DND-41 (cell line): ENCODE measurements around the gene CAMK2A.

Experiments used
- ATAC-seq: fragments of 200-7000 bp; cut with Tn5 transposase; 3 replicates; pipeline ENCODE4 v1.9.1; 2021; ENCODE audit warnings: low read depth; ENCODE audit not compliant: insufficient read depth
- DNase-seq: peaks from one replicate; pipeline ENCODE4 v3.0.0-alpha.2; 2020
- H2AFZ ChIP-seq: 2 replicates; pipeline ENCODE4 v1.6.0; 2012; ENCODE audit warnings: low read depth, low read length
- H3K27ac ChIP-seq: 2 replicates; pipeline ENCODE4 v1.5.1; 2012; ENCODE audit warnings: low read length, inconsistent platforms
- H3K27me3 ChIP-seq: fragments of 200-600 bp; sonication (generic); 2 replicates; pipeline ENCODE4 v1.6.0; 2012; ENCODE audit warnings: low read length, mild to moderate bottlenecking, inconsistent platforms; ENCODE audit not compliant: insufficient read depth, poor library complexity
- H3K36me3 ChIP-seq: 2 replicates; pipeline ENCODE4 v1.5.1; 2012; ENCODE audit warnings: low read length, inconsistent platforms; ENCODE audit not compliant: insufficient read depth
- H3K4me1 ChIP-seq: 2 replicates; pipeline ENCODE4 v1.5.1; 2012; ENCODE audit warnings: mild to moderate bottlenecking, low read length; ENCODE audit not compliant: insufficient read depth
- H3K4me2 ChIP-seq: 2 replicates; pipeline ENCODE4 v1.6.0; 2012; ENCODE audit warnings: mild to moderate bottlenecking, moderate library complexity, low read length, inconsistent platforms; ENCODE audit not compliant: insufficient read depth
- H3K4me3 ChIP-seq, 2 experiments: fragments of 200-600 bp in 1 of 2; shearing (Covaris generic) in 1 of 2; 2 replicates each; pipeline ENCODE4 v1.5.1; 2012 to 2016; ENCODE audit warnings: inconsistent platforms in 2 of 2, low read length in 2 of 2, mild to moderate bottlenecking in 2 of 2, low read depth in 1 of 2, moderate library complexity in 1 of 2
- H3K79me2 ChIP-seq: 2 replicates; pipeline ENCODE4 v1.6.0; 2012; ENCODE audit warnings: low read length, inconsistent platforms; ENCODE audit not compliant: insufficient read depth
- H3K9ac ChIP-seq: 2 replicates; pipeline ENCODE4 v1.6.0; 2012; ENCODE audit warnings: low read depth, mild to moderate bottlenecking, inconsistent platforms, low read length, moderate library complexity
- H3K9me3 ChIP-seq: 2 replicates; pipeline ENCODE4 v1.5.1; 2012; ENCODE audit warnings: low read length, moderate library complexity, mild to moderate bottlenecking, inconsistent platforms; ENCODE audit not compliant: insufficient read depth, severe bottlenecking
- H4K20me1 ChIP-seq: 2 replicates; pipeline ENCODE4 v1.6.0; 2012; ENCODE audit warnings: low read length; ENCODE audit not compliant: insufficient read depth
- EZH2 ChIP-seq: IDR thresholded peaks from 3 replicates; pipeline ENCODE4 v1.6.1; 2012; ENCODE audit warnings: borderline replicate concordance, low read depth, mild to moderate bottlenecking, moderate library complexity, low read length, inconsistent platforms; ENCODE audit not compliant: severe bottlenecking
- TF ChIP-seq, protein P1 (sequence below): IDR thresholded peaks from 2 replicates; pipeline ENCODE4 v1.5.1; 2012; ENCODE audit warnings: borderline replicate concordance, low read length, moderate library complexity, mild to moderate bottlenecking; ENCODE audit not compliant: poor library complexity, severe bottlenecking; ENCODE audit errors: extremely low read depth

CAMK2A gene

DNA sequence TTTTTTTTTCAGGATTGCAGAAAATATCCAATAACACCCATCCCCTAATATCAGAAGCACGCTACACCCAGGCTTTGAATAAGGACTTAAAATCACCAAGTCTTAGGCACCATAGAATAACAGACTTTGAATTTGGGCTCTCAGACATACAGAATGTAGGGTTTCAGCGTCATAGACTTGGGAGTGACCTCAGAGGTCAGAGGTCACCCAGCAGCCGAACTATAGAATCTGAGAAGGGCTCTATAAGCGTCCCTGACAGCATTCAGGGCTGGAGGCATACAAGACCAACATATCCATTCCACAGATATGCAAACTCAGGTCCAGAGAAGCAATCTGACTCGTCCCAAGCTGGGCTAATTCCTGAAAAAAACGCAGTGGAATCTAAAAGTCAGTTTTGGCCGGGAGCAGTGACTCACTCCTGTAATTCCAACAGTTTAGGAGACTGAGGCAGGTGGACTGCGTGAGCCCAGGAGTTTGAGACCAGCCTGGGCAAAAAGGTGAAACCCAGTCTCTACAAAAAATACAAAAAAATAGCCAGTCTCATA is 65.0 kb downstream of the CAMK2A start:
- Histone ChIP-seq H2AFZ (no peak overlapping the region), H3K79me2 (no peaks in the 10 kb centered on the region), H3K9me3 (no peaks in the 10 kb centered on the region), H3K4me2 (no peak overlapping the region), H3K27me3 (peaks cover 19% of the 10 kb centered on the region), H3K4me3 (no peak overlapping the region), H3K27ac (no peak overlapping the region), H3K36me3 (no peaks in the 10 kb centered on the region), H3K9ac (no peak overlapping the region), H4K20me1 (peaks cover 8% of the 10 kb centered on the region; the same call in 1 of the 2 replicates), H3K4me1 (no peaks in the 10 kb centered on the region)
- no peak for DNase-seq
- no peak for ATAC-seq
- TF ChIP-seq, protein P1, sequence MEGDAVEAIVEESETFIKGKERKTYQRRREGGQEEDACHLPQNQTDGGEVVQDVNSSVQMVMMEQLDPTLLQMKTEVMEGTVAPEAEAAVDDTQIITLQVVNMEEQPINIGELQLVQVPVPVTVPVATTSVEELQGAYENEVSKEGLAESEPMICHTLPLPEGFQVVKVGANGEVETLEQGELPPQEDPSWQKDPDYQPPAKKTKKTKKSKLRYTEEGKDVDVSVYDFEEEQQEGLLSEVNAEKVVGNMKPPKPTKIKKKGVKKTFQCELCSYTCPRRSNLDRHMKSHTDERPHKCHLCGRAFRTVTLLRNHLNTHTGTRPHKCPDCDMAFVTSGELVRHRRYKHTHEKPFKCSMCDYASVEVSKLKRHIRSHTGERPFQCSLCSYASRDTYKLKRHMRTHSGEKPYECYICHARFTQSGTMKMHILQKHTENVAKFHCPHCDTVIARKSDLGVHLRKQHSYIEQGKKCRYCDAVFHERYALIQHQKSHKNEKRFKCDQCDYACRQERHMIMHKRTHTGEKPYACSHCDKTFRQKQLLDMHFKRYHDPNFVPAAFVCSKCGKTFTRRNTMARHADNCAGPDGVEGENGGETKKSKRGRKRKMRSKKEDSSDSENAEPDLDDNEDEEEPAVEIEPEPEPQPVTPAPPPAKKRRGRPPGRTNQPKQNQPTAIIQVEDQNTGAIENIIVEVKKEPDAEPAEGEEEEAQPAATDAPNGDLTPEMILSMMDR: no peak
- no peak for TF ChIP-seq EZH2

DNA sequence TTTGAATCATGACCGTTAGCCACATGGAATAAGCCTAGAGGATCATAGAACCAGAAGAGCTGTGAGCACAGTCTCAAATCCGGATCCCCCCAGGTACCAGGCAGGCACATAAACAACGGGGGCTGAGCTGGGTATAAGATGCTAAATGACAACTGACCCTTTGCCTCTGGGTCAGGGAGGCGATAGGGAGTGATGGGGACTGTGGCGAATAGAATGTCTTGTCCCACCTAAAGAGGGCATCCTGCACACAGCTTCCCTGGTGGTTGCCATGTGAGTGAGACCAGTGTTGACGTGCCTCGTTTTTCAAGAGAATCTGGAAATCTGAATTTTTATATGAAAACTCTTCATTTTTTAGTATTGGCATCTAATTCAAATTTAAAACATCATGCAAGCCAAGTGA is 66.1 kb downstream of the CAMK2A start:
- no peak overlapping the region for H3K9ac ChIP-seq
- H3K4me3 ChIP-seq: no peak overlapping the region
- no peak overlapping the region for H3K27ac ChIP-seq
- peaks cover 19% of the 10 kb centered on the region for H3K27me3 ChIP-seq
- no peak overlapping the region for H3K4me2 ChIP-seq
- no peaks in the 10 kb centered on the region for H3K79me2 ChIP-seq
- no peaks in the 10 kb centered on the region for H3K36me3 ChIP-seq
- H3K9me3 ChIP-seq: no peaks in the 10 kb centered on the region
- H3K4me1 ChIP-seq: no peaks in the 10 kb centered on the region
- TF ChIP-seq, protein P1: no peak
- TF ChIP-seq EZH2: no peak
- H4K20me1 ChIP-seq: peaks cover 4% of the 10 kb centered on the region; the same call in 1 of the 2 replicates
- no peak for DNase-seq
- ATAC-seq: no peak
- H2AFZ ChIP-seq: no peak overlapping the region

DNA sequence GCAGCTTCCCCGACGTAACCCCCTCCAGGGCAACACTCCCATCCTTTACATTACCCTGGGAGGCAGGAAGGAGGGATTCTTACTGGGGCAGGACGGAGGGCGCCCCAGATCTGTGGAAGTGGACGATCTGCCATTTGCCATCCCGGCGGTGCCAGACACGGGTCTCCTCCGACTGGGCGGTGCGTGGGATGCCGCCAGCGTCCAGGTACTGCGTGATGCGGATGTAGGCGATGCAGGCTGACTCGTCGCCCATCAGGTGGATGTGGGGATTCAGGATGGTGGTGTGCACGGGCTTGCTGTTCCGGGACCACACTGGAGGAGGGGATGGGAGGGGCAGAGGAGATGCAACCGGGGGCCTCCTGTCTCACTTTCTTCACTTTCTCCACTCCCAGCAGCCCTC is 66.7 kb downstream of the CAMK2A start:
- H3K36me3 ChIP-seq: no peaks in the 10 kb centered on the region
- H2AFZ ChIP-seq: no peak overlapping the region
- H3K4me1 ChIP-seq: no peaks in the 10 kb centered on the region
- H3K9ac ChIP-seq: no peak overlapping the region
- H3K4me2 ChIP-seq: no peak overlapping the region
- H4K20me1 ChIP-seq: peaks cover 4% of the 10 kb centered on the region; the same call in 1 of the 2 replicates
- DNase-seq (no peak), ATAC-seq (no peak)
- TF ChIP-seq EZH2: no peak
- TF ChIP-seq, protein P1: no peak
- no peaks in the 10 kb centered on the region for H3K9me3 ChIP-seq
- H3K4me3 ChIP-seq: no peak overlapping the region
- peaks cover 18% of the 10 kb centered on the region for H3K27me3 ChIP-seq
- no peaks in the 10 kb centered on the region for H3K79me2 ChIP-seq
- H3K27ac ChIP-seq: no peak overlapping the region
